TTC549 (cell line): ENCODE measurements around the gene MEX3B.
"Not testable (repeated sequence)": the region's sequence is repeated elsewhere in the genome, so short reads cannot be mapped to it uniquely, and the experiment has no call there.

Experiments used
- FAIRE-seq: peaks from 2 replicates; lab custom pipeline; 2012; peaks lifted over from hg19 to GRCh38; lab: Jason Lieb, UNC

The MEX3B gene

GRCh38 chr15:82005239-82005638, 40.6 kb downstream of the MEX3B start:
- no peak for FAIRE-seq

- FAIRE-seq = no peak
Observed at GRCh38 chr15:82003916-82004315, 41.9 kb downstream of the MEX3B start.

DNA sequence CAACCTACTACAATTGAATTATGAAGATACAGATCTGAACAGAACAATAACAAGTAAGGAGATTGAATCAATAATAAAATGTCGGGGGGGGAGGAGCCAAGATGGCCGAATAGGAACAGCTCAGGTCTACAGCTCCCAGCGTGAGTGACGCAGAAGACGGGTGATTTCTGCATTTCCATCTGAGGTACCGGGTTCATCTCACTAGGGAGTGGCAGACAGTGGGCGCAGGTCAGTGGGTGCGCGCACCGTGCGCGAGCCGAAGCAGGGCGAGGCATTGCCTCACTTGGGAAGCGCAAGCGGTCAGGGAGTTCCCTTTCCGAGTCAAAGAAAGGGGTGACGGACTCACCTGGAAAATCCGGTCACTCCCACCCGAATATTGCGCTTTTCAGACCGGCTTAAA, 50.7 kb downstream of the MEX3B start:
- not testable (repeated sequence) for FAIRE-seq

GRCh38 chr15:81992523-81992922, 53.3 kb downstream of the MEX3B start:
- FAIRE-seq = no peak
